Measurements from ENCODE around the gene RASEF.
"Not testable (repeated sequence)": the region's sequence is repeated elsewhere in the genome, so short reads cannot be mapped to it uniquely, and the experiment has no call there.

RASEF gene

GRCh38 chr9:83097633-83098032 is 34.7 kb upstream of the RASEF start:
- H3K4me3 ChIP-seq (ENCODE audit: control insufficient read depth, low read depth, low read length), result no peak overlapping the region
- no peak for DNase-seq (ENCODE audit: low read depth)
- no peak for TF ChIP-seq CTCF (conservative IDR thresholded peaks at IDR 0.05; ENCODE audit: control insufficient read depth, insufficient read depth, low read depth, low read length)

- not testable (repeated sequence) for H3K4me3 ChIP-seq (ENCODE audit: control insufficient read depth, low read depth, low read length); DNase-seq (ENCODE audit: low read depth)
Observed at GRCh38 chr9:83093311-83093710, 30.4 kb upstream of the RASEF start.

GRCh38 chr9:83081846-83082245 is 18.9 kb upstream of the RASEF start:
- no peak for DNase-seq (ENCODE audit: low read depth)
- no peak for TF ChIP-seq CTCF (conservative IDR thresholded peaks at IDR 0.05; ENCODE audit: control insufficient read depth, insufficient read depth, low read depth, low read length)
- H3K4me3 ChIP-seq (ENCODE audit: control insufficient read depth, low read depth, low read length), result no peak overlapping the region

- H3K4me3 ChIP-seq (ENCODE audit: control insufficient read depth, low read depth, low read length), result no peak overlapping the region
- no peak for DNase-seq (ENCODE audit: low read depth)
- TF ChIP-seq CTCF (conservative IDR thresholded peaks at IDR 0.05; ENCODE audit: control insufficient read depth, insufficient read depth, low read depth, low read length), result no peak
Observed at GRCh38 chr9:83081010-83081409, 18.1 kb upstream of the RASEF start.

- not testable (repeated sequence) for DNase-seq (ENCODE audit: low read depth); H3K4me3 ChIP-seq (ENCODE audit: control insufficient read depth, low read depth, low read length)
Observed at GRCh38 chr9:83075932-83076331, 13.0 kb upstream of the RASEF start.

GRCh38 chr9:83072498-83072897 is 9.6 kb upstream of the RASEF start:
- DNase-seq (ENCODE audit: low read depth); H3K4me3 ChIP-seq (ENCODE audit: control insufficient read depth, low read depth, low read length): not testable (repeated sequence)

- no peak for TF ChIP-seq CTCF (conservative IDR thresholded peaks at IDR 0.05; ENCODE audit: control insufficient read depth, insufficient read depth, low read depth, low read length)
- no peak for DNase-seq (ENCODE audit: low read depth)
- H3K4me3 ChIP-seq (ENCODE audit: control insufficient read depth, low read depth, low read length), result no peak overlapping the region
Observed at GRCh38 chr9:83071626-83072025, 8.7 kb upstream of the RASEF start.

GRCh38 chr9:83070261-83070660 is 7.3 kb upstream of the RASEF start:
- no peak for TF ChIP-seq CTCF (conservative IDR thresholded peaks at IDR 0.05; ENCODE audit: control insufficient read depth, insufficient read depth, low read depth, low read length)
- peak; percentile 79 for DNase-seq (ENCODE audit: low read depth)

GRCh38 chr9:83069651-83070050 is 6.7 kb upstream of the RASEF start:
- TF ChIP-seq CTCF (conservative IDR thresholded peaks at IDR 0.05; ENCODE audit: control insufficient read depth, insufficient read depth, low read depth, low read length), result no peak
- no peak for DNase-seq (ENCODE audit: low read depth)
- H3K4me3 ChIP-seq (ENCODE audit: control insufficient read depth, low read depth, low read length), result no peak overlapping the region

More at GRCh38 chr9:83070261-83070660, 7.3 kb upstream of the RASEF start:
- no peak overlapping the region for H3K4me3 ChIP-seq (ENCODE audit: control insufficient read depth, low read depth, low read length)

Measured in fibroblast of mammary gland (primary cell).